ENCODE results near the gene MALSU1.

Gene MALSU1

DNA sequence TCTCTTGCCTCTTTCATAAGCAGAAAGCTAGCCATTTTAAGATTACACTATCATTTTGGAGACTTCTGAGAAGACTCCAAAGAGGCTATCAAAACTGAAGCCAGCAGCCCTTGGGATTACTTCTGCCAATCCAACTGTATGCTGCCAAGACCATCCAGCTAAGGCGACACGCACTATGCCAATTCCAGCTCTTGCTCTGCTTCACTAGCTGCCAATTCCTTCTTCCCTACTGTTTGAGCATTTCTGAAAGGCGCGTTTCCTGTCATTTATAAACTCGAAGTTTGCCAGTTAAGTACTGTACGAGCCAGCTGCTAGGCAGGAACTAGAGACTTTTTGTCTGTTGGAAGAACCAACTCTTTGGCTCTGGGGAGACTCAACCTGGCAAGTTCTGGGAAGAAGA is 36.5 kb downstream of the MALSU1 start:
- no peak for DNase-seq (ENCODE audit: low read depth)

DNA sequence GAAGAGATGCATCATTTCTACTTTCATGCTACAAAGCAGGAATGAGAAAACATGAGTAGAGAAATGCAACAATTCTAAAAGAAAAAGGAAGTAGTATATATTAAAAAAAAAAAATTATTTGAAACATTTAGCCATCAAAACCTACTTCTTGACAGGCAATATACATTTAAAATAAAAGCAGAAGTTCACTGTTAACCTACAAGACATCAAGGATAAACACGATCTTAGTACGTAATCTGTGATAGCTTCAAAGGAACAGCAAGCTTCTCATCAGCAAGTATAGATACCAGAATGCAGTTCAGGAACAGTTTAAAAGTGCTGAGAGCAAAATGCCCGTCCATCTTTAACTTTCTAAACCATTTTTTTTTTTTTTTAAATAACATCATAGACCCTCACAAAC is 36.9 kb downstream of the MALSU1 start:
- DNase-seq (ENCODE audit: low read depth), result no peak

DNA sequence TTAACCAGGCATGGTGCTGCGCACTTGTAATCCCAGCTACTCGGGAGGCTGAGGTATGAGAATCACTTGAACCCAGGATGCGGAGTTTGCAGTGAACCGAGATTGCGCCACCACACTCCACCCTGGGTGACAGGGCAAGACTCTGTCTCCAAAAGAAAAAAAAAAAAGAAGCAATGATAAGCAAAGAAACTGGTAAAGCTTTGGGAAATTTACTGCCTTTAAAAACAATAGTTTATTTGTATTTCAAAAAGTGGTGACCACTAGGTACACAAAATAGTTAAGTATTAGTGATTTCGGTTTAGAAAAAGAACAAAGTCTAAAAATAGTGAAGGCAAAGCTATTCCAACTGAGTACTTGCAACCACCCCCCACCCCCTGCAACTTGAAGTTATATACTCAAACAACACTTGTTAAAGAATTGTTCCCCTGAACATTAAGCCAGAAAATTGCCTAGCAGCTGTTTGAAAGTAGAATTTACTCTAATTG is 37.7 kb downstream of the MALSU1 start:
- DNase-seq (ENCODE audit: low read depth), result no peak

DNA sequence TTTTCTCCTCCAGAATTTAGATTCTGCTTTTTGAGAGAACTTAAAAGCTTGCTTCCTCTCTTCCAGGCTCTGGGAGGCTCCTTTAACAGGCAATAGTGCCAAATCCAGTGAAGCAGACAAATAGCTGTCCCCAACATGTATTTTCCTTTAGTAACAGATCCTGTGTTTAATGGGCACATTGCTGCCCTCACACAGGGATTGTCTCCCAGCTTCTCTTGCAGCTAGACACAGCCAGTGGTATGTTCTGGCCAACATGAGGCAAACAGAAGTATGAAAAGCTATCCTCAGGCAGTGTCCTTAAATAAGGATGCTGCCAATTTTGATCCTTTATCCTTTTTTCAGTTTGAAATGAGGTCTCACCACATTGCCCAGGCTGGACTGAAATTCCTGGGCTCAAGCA is 38.2 kb downstream of the MALSU1 start:
- no peak for DNase-seq (ENCODE audit: low read depth)

DNA sequence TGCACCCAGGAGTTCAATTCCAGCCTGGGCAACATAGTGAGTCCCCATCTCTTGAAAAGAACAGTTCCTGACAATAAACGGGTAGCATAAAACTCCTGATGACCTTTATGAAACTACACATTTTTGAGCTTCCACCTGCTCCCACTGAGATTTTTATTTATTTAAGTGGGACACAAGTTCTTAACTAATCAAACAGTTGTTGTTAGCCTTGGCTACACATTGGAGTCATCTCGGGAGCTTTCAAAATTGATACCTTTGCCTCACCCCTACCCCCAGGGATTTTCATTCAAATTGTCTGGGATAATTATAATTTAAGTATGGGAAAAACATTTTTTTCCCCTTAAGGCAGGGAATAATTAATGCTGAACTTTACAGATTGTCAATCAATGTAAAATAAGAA is 39.3 kb downstream of the MALSU1 start:
- DNase-seq (ENCODE audit: low read depth), result no peak

DNA sequence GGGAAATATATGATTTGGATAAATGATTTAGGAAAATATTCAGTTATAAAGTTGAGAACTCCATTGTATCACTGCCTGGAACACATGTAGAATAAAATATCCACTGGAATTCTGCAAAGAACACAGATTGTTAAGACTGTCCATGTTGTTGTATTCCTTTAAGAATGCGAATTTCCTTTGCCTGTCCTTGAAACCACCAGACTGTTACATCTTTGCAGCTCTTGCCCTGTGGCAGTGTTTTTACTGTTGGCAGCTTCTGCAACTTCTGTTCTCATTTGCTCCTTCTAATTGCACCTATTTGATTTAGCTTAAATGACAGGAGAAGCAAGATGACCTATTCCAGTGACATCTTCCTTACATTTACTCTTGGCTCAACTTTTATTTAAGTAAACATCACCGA is 39.7 kb downstream of the MALSU1 start:
- no peak for DNase-seq (ENCODE audit: low read depth)

DNA sequence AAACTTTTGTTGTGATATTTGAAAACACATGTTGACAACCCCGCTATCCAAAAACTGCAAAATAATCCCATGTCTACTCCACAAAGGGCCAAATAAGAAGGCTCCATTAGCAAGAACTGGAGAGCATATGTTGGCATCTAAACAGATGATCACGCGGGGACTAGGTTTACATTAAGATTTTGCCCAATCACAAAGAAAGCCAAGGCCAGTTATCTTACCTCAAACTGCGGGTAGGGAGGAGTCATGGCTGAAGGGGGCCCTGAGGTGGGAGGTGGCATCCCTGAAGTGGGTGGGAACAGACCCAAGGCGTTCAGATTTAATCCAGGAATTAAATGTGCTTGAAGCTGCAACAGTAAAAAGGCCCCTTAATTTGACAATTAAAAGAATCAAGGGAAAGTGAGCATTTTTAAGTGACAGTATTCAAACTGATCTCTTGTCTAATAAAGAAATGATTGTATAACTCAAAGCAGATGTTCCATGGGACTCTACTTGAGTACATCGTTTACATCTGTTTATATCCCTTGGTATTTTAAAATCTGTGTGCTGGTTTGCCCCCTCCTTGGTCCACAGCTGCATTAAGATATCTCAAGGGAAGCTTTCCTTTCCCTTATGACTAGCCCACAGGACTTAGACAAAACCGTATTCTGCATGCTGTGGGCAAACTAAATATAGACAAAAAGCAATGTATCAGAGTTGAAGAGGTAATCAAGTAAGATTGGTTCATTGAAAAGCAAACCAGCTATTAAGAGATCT is 42.9 kb downstream of the MALSU1 start:
- peak; percentile 28 for DNase-seq (ENCODE audit: low read depth)

DNA sequence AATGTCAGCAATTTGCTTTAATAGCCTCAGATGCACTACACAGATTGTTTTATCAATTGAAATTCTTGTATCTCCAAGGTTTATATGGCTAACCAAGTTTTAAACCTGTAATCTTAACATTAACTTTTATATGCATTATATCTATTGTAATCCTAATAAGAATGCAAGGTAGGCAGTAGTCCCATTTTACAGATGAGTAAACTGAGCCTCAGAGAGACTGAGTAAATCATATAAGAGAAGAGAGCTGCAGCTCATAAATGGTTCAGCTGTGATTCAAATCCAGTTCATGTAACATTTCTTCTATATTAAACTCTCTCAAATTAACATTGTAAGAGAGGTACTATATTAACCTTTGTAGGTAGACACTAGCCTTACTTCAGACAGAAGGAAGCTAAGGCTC is 44.0 kb downstream of the MALSU1 start:
- DNase-seq (ENCODE audit: low read depth), result no peak

DNA sequence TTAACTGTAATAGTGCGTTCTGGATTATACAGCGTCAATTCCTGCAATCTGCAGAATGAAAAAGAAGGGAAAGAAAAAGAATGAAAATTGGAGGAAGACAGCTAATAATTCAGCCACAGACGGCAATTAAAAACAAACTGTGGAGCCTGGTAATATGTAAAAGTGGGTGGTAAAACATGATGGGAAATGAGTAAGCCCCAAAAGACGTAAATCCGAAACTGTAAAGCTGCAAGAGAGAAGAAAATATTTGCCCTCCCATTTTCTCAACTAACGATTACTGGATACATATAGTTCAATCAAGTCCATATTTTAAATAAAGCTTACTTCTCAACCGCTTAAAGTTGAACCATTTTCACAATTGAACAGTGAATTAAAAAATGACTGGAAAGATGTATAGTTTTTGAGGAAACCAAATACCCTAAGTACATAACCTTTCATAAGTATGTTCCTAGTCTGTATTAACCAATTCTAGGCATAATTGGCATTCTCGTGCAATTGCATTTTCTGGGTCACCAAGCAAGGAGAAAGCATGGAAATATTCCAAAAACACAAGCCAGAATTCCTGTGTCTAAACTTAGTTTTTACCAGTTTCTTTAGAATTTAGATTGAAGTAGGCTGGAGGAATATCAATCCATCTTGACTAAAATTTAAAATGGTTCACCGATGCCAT is 44.8 kb downstream of the MALSU1 start:
- DNase-seq (ENCODE audit: low read depth), result peak; percentile 56

DNA sequence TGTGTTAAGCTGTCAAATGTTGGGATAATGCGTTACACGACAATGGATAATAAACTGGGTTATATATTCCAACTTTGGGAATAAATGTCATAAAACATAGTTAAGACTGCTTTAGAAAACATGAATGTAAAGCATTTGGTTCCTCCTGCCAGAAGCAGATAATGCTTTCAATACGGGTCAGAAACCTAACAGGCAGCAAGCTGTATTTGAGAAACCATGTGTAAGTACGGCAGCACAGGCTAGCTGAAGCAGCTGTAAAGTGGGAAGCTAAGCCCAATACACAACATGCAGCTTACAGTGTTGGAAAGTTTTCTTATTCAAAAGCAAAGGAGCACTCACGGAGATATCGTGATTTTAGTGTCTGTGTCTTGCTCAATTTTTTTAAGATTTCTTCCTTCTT is 46.5 kb downstream of the MALSU1 start:
- no peak for DNase-seq (ENCODE audit: low read depth)

DNA sequence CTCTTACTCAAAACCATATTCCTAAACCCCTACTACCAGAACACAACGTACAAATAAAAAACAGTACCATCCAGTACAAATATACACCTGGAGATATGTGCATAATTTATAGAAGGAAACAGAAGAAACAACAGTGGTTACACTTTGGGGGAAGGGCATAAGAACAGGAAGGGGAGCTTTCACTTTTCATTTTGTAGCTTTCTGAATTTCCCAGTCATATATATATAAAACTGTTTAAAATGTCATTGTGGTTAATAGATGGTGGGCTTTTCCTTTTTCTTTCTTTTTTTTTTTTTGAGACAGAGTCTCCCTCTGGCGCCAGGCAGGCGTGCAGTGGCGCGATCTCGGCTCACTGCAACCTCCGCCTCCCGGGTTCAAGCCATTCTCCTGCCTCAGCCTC is 47.2 kb downstream of the MALSU1 start:
- no peak for DNase-seq (ENCODE audit: low read depth)

DNA sequence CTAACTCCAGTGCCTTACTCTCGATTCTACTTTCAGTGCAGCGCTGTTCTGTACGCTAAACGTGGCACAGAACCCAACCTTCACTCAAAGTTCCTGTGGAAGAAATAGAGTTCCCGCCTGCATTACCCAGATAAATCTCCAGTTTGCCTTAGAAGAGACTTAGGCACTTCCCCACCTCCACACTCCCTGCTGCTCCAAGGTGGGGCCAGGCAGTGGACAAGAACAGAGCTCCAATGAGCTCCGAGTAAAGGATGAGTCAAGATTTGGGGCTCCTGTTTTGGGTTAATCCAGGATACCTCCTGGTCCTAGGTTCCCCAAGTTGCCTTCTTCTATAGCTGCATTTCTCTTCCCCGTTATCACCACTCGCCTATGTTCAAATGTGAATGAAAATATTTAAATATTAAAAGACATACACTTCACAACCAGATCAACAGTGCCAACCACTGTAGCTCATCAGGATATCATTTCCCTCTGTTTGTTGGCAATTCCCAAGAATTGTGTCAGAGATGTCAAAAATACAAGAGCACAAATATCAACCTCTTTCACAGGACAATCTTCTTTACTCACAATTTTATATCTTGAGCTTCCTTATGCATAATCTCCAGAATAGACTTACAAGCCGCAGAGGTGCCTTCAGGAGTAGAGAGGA is 48.0 kb downstream of the MALSU1 start:
- peak; percentile 14 for DNase-seq (ENCODE audit: low read depth)

DNA sequence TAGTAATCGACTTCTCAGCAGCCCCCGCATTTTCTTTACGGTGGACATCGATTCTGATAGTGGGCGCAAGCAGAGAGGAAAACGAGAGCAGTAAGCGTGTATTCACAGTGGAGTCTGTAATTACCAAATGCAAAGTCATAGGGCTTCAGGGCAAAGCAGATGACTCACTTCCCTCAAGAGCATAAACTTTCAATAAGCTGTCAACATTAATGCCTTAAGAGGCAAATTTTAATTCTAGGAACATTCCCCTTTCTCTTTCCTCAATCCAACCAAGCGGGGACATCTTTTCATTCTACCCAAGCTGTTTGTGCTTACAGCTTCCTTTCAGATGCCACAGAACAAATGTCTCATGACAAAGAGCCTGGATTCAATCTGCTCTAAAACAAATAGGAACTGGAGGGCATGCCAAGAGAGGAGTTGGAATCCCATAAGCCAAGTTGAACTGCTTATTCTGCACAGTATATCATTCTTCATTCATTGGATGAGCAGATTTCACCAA is 48.6 kb downstream of the MALSU1 start:
- DNase-seq (ENCODE audit: low read depth), result peak; percentile 93

DNA sequence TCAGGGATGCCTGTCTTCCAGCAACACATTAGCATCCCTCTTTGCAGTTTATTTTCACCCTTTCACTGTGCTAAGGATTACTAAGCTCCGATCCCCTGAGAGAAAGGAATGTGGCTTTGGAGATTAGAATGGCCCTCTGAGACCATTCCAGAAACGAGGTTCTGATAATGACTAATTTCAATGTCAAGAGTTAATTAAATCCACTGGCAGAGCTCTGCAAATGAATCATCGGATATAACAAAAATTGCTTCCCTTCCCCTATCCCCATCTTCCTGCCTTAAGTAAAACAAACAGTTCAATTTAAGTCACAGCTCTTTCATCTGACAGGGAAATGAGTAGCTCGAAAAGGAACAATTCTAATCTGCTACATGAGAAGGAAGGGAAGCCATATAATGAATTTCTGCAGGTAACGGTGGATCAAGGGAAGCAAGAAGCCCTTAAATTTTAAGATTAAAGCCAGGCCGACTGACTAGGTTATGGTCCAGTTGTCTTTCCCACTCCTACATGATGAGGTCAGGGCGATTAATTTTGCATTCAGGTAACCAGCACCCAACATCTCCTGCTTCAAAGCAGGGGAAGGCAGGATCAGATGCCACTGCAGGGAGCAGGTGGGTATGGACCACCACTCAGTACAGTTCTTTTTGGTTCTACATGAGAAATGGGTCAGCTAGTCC is 50.5 kb downstream of the MALSU1 start:
- peak; percentile 94 for DNase-seq (ENCODE audit: low read depth)

DNA sequence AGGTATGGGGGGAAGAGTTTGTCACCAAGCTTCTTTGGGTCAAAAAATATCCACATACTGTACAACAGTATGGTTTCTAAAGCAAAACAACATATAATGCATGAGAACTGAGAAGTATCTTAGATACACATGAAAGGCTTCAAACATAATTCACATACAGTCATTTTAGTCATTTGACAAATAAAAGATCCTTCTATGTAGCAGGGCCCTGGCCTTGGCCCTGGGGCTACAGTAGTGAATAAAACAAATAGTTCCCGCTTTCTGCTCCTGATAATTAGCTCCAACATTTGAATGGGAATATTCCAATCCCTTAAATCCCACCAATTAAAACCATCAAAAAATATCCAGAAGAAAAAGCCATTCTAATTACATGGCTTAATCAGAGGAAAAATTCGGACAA is 51.3 kb downstream of the MALSU1 start:
- no peak for DNase-seq (ENCODE audit: low read depth)

DNA sequence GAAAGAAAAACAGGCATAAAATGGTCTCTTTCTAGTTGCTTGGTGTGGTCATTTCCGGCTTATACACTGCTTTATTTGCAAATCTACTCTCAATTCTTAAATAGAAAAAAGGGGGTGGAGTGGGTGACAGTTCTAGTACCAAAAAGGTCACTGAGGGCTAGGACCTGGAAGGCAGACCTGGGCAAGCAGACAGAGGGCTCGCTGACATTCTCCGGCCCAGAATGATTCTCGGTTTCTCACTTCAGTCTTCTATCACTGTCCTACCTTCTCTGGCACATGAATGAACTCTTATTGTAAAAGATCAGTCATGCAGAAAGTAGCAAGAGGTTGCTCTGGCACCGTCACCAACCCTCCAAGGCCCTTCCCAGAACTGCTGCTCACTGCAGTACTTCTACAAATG is 54.0 kb downstream of the MALSU1 start:
- DNase-seq (ENCODE audit: low read depth), result no peak

DNA sequence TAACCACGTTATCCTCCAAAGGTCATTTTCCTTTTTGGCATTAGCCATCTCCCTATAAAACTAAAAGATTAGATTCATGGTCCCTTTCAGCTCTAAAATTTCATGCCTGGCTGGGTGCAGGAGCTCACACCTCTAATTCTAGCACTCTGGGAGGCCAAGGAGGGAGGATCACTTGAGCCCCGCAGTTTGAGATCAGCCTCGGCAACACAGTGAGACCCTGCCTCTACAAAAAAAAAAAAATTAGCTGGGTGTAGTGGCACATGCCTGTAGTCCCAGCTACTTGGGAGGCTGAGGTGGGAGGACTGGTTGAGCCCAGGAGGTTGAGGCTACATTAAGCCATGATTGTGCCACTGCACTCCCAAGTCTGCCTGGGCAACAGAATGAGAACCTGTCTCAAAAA is 57.0 kb downstream of the MALSU1 start:
- no peak for DNase-seq (ENCODE audit: low read depth)

DNA sequence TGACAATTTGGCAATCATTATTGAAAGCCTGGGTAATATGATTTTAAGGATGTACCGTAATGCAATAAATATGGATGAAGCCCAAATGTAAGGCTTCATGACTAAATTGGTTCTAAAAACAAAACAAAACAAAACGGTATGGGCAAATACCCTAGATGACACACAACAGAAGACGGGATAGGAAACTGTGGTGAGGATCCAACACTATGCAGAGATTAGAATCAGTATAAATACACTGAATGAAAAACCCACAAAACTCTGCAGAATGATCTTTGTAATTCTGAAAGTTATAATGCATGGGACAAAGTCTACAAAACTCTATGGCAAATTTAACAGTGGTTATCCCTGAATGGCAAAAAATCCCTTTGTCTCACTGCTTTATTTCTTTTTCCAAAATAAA is 57.6 kb downstream of the MALSU1 start:
- DNase-seq (ENCODE audit: low read depth), result peak; percentile 60

DNA sequence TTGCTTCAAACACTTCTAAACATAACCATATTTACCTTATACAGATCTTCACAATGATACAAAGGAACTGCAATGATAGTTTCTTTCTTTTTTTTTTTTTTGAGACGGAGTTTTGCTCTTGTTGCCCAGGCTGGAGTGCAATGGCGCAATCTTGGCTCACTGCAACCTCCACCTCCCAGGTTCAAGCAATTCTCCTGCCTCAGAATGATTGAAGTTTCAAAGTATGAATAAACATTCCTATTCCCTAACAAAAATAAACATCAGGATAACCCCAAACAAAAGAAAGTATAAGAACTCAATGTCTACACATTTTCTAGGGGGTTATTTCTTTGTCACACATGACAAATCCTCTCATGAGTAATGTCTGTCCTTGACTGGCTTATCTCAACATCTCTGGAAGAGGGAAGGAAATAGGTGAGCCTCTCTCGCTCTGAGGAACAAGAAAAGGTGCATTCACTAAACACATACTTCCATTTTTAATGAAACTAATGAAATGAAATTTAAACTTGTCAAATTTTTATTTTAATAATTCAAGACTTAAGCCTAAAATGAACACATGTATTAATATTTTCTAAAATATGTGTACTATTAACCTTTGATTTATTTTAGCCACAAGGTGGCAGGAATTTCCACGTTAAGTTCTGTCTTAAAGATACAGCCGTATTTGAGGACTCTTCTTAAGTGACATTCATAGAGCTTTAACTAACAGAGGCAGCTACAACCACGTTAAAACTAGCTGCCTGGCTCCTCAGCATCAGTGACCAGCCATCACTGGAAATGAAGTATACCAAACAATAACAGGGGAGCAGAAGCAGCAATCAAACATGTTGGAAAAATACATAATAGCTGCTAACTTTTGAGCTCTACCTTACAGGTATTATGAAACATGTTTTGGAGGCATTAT is 58.3 kb downstream of the MALSU1 start:
- DNase-seq (ENCODE audit: low read depth), result peak; percentile 34

DNA sequence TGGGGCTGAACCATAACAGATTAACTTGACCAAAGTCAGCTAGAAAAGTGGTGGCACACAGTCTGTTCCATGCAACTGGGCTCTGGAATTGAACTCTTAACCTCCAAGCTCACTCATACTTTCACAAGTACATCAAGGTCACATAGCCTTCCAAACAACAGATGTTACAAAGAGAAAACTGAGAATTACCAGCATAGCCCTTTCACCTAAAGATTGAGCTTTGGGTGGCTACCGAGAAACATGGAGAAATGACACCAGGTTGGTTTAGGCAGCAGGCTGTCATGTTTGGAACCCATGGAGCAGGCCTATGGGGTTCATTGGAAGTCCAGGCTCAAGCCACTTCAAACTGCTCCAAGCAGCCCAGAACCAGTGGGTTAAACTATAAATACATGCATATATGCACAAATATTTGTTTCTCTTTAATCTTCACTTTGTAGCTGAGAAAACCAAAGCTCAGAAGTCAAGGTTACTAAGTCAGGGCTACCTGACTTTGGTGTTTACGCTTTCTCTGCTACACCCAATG is 59.1 kb downstream of the MALSU1 start:
- DNase-seq (ENCODE audit: low read depth), result no peak
